ENCODE results near the gene COA1.

DNA sequence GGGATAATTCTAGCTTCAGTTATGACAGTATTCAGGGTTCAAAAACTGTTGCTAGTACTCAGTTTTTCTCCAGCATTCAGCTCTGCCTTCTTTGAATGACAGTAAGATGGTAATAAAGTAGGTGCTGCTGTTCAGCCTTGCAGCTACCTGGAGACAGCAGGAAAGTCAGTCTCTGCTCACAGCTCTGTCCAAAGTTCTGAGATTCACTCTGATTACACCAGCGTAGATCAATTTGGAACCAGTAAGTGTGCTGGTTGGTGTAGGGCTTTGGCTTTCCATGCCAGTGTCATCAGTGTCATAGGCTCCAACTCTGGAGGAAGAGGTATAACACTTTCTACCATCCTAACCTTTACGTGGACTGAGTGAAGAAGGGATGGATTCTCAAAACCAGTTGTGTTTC lies 120.2 kb downstream of the COA1 start:
- TF ChIP-seq EZH2 (optimal IDR thresholded peaks at IDR 0.05; ENCODE audit: low read depth, low read length), result no peak
- TF ChIP-seq, protein P1, sequence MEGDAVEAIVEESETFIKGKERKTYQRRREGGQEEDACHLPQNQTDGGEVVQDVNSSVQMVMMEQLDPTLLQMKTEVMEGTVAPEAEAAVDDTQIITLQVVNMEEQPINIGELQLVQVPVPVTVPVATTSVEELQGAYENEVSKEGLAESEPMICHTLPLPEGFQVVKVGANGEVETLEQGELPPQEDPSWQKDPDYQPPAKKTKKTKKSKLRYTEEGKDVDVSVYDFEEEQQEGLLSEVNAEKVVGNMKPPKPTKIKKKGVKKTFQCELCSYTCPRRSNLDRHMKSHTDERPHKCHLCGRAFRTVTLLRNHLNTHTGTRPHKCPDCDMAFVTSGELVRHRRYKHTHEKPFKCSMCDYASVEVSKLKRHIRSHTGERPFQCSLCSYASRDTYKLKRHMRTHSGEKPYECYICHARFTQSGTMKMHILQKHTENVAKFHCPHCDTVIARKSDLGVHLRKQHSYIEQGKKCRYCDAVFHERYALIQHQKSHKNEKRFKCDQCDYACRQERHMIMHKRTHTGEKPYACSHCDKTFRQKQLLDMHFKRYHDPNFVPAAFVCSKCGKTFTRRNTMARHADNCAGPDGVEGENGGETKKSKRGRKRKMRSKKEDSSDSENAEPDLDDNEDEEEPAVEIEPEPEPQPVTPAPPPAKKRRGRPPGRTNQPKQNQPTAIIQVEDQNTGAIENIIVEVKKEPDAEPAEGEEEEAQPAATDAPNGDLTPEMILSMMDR (IDR thresholded peaks at IDR 0.05; ENCODE audit: low read length), result no peak
